CD4-positive, alpha-beta T cell (primary cell): ENCODE measurements around the gene FERD3L. TPM values are rescaled to one million over a fixed set of nuclear protein-coding genes. Genes with fewer than 3 reads are reported as not detected.

Experiments used
- ATAC-seq: fragments of 200-7000 bp; cut with Tn5 transposase; one replicate; pipeline ENCODE4 v1.10.0; 2022; ENCODE audit warnings: mild to moderate bottlenecking; ENCODE audit not compliant: poor library complexity
- CTCF ChIA-PET: fragments of 350-600 bp; sonication (Branson Sonifier 250); formaldehyde crosslinking; loops from one replicate; lab custom pipeline; 2021; ENCODE audit warnings: antibody characterized with exemption, inconsistent platforms; lab: Charles Lee
- POLR2A ChIA-PET: fragments of 350-600 bp; sonication (Branson Sonifier 250); formaldehyde crosslinking; loops from one replicate; lab custom pipeline; 2021; ENCODE audit warnings: antibody characterized with exemption, inconsistent platforms; lab: Charles Lee
- DNase-seq, 14 experiments: peaks; one replicate each; pipeline ENCODE4 v3.0.0-alpha.2; 2013 to 2020; ENCODE audit warnings: mixed read lengths in 2 of 14
- H3K27ac ChIP-seq, 2 donors: one replicate each; pipeline versions ENCODE4 v1.5.1 to v1.7.0; 2013; ENCODE audit warnings: low read length in 2 of 2, low read depth in 1 of 2, mild to moderate bottlenecking in 1 of 2
- H3K27me3 ChIP-seq, 2 experiments: 1 replicate in 1 of 2; 2 replicates in 1 of 2; pipeline versions ENCODE4 v1.6.1 to v1.7.0; 2013; ENCODE audit warnings: low read length in 2 of 2, control low read depth in 1 of 2, mild to moderate bottlenecking in 1 of 2, moderate library complexity in 1 of 2; ENCODE audit not compliant: insufficient read depth in 2 of 2, control insufficient read depth in 1 of 2
- H3K36me3 ChIP-seq: one replicate; pipeline ENCODE4 v1.6.1; 2013; ENCODE audit warnings: low read length, control low read depth; ENCODE audit not compliant: insufficient read depth
- H3K4me1 ChIP-seq: one replicate; pipeline ENCODE4 v1.6.1; 2013; ENCODE audit warnings: low read length, control low read depth; ENCODE audit not compliant: insufficient read depth
- H3K4me3 ChIP-seq: one replicate; pipeline ENCODE4 v1.5.1; 2013; ENCODE audit warnings: mild to moderate bottlenecking, low read length, moderate library complexity
- H3K9me3 ChIP-seq, 2 experiments: 1 replicate in 1 of 2; 2 replicates in 1 of 2; pipeline versions ENCODE4 v1.6.1 to v1.7.0; 2013; ENCODE audit warnings: low read length in 2 of 2, mild to moderate bottlenecking in 2 of 2, control low read depth in 1 of 2, moderate library complexity in 1 of 2; ENCODE audit not compliant: control insufficient read depth in 1 of 2, insufficient read depth in 1 of 2
- H3K27ac Mint-ChIP-seq: one replicate; pipeline ENCODE4 v1.8.0; 2020; ENCODE audit warnings: mixed read lengths
- H3K27me3 Mint-ChIP-seq: one replicate; pipeline ENCODE4 v1.8.0; 2021; ENCODE audit warnings: mixed read lengths
- H3K36me3 Mint-ChIP-seq: one replicate; pipeline ENCODE4 v1.8.0; 2021; ENCODE audit warnings: low read depth, mixed read lengths
- H3K4me1 Mint-ChIP-seq: one replicate; pipeline ENCODE4 v1.8.0; 2021; ENCODE audit warnings: low read depth, mixed read lengths
- H3K4me3 Mint-ChIP-seq: one replicate; pipeline ENCODE4 v1.8.0; 2020; ENCODE audit warnings: mild to moderate bottlenecking, mixed read lengths
- H3K9me3 Mint-ChIP-seq: one replicate; pipeline ENCODE4 v1.8.0; 2020; ENCODE audit warnings: mixed read lengths
- intact Hi-C, 2 experiments: fragments of 100-400 bp; cut with DNase I in 1 of 2; cut with micrococcal nuclease in 1 of 2; formaldehyde crosslinking; loops; one replicate each; pipeline versions ENCODE4 v1.15.1 to v1.9.0; 2023 to 2025; cut with DNase I, micrococcal nuclease
- total RNA-seq, 174 experiments: library from RNA in 2 of 174; stranded (reverse) in 2 of 174; gene quantifications; one replicate each; pipeline ENCODE4 v1.2.3 and lab custom pipeline; 2021 to 2026
- TF ChIP-seq, protein P1 (sequence below): fragments of 200-600 bp; IDR thresholded peaks from one replicate; pipeline ENCODE4 v1.8.0; 2022; ENCODE audit warnings: antibody characterized with exemption, mild to moderate bottlenecking

Gene FERD3L
- total RNA-seq, 2 experiments from 2014 or later: not detected

DNA sequence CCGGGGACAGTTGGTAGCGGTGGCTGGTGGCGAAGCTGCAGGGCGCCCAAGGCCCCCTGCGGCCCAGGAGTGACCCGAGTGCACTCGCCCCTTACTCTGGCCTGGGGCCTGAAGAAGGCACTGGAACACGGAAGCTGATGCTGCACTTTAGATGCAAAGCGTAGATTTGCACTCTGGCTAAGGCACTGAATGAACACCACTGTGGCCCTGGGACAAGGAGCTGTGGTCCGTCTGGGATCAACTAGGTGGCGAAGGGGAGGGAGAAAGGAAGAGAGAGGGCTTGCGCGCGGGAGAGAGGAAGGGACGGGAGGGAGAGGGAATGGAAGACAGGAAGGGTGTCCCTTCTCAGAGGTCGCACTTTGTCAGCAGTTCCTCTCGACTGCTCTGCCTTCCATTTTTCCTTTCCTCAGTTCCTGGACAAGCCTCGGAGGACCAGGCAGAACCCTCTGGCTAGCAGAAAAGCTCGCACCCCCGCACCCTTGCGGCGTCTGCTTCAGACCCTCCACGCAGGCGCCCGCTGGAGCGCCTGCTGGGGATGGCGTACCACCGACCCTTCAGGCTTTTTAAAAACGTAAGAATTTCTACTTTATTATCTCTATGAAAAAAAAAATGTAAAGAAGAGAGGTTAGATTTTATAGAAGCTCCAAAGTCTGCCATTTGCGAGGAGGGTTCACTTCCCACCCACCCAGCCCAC lies 1.2 kb downstream of the FERD3L start:
- H3K27ac Mint-ChIP-seq: no peak overlapping the region
- H3K9me3 Mint-ChIP-seq: no peaks in the 10 kb centered on the region
- DNase-seq (no peak), ATAC-seq (no peak)
- no peak overlapping the region for H3K4me3 ChIP-seq
- TF ChIP-seq, protein P1, sequence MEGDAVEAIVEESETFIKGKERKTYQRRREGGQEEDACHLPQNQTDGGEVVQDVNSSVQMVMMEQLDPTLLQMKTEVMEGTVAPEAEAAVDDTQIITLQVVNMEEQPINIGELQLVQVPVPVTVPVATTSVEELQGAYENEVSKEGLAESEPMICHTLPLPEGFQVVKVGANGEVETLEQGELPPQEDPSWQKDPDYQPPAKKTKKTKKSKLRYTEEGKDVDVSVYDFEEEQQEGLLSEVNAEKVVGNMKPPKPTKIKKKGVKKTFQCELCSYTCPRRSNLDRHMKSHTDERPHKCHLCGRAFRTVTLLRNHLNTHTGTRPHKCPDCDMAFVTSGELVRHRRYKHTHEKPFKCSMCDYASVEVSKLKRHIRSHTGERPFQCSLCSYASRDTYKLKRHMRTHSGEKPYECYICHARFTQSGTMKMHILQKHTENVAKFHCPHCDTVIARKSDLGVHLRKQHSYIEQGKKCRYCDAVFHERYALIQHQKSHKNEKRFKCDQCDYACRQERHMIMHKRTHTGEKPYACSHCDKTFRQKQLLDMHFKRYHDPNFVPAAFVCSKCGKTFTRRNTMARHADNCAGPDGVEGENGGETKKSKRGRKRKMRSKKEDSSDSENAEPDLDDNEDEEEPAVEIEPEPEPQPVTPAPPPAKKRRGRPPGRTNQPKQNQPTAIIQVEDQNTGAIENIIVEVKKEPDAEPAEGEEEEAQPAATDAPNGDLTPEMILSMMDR: no peak
- H3K27me3 Mint-ChIP-seq: peaks cover 48% of the 10 kb centered on the region
- H3K36me3 Mint-ChIP-seq: no peaks in the 10 kb centered on the region
- H3K4me1 ChIP-seq: no peaks in the 10 kb centered on the region
- intact Hi-C loops: no loop called here
- H3K36me3 ChIP-seq: no peaks in the 10 kb centered on the region
- H3K27me3 ChIP-seq: peaks cover 27 to 39% of the 10 kb centered on the region in 2 experiments
- ChIA-PET CTCF (no interaction called here), POLR2A (no interaction called here)
- H3K9me3 ChIP-seq: peaks cover 0 to 25% of the 10 kb centered on the region in 2 experiments
- H3K4me3 Mint-ChIP-seq: no peak overlapping the region
- H3K4me1 Mint-ChIP-seq: no peaks in the 10 kb centered on the region
- no peak overlapping the region for H3K27ac ChIP-seq

DNA sequence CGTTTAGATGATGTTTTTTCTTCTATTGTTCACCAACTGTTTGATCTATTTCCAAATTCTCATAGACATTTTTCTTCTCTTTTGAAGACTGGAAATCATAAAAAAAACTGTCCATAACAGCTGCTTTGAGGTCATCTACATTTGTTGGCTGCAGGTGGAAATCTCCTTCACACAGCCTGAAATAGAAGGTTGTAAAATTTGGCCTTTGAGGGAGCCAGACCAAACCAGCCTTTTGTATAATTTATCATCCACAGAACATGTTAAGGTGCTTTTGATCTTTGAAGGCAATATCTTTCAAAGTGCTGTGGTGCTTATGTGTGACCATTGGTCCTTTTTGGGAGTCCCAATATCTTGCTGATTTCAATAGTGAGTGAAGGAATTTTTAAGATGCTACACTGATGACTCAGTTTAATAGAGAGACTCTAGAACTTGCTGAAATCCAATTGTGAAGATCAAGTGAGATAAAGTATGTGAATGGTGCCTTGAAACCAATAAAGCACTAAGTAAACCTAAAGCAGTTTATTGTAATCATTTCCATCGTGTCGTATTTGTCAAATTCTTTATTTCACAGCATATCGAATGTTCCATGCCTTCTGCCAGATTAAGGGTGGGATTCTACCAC lies 5.4 kb downstream of the FERD3L start:
- H3K27me3 Mint-ChIP-seq: peaks cover 24% of the 10 kb centered on the region
- ChIA-PET CTCF (no interaction called here), POLR2A (no interaction called here)
- TF ChIP-seq, protein P1: no peak
- peaks cover 2% of the 10 kb centered on the region for H3K9me3 Mint-ChIP-seq
- H3K4me3 ChIP-seq: no peak overlapping the region
- H3K36me3 Mint-ChIP-seq: no peaks in the 10 kb centered on the region
- DNase-seq: no peak
- H3K27ac ChIP-seq: no peak overlapping the region
- ATAC-seq: no peak
- no peaks in the 10 kb centered on the region for H3K4me1 Mint-ChIP-seq
- H3K27me3 ChIP-seq: peaks cover 12 to 24% of the 10 kb centered on the region in 2 experiments
- peaks cover 0 to 20% of the 10 kb centered on the region in 2 experiments for H3K9me3 ChIP-seq
- H3K4me1 ChIP-seq: no peaks in the 10 kb centered on the region
- intact Hi-C loops: no loop called here
- H3K27ac Mint-ChIP-seq: no peak overlapping the region
- no peak overlapping the region for H3K4me3 Mint-ChIP-seq
- H3K36me3 ChIP-seq: no peaks in the 10 kb centered on the region

DNA sequence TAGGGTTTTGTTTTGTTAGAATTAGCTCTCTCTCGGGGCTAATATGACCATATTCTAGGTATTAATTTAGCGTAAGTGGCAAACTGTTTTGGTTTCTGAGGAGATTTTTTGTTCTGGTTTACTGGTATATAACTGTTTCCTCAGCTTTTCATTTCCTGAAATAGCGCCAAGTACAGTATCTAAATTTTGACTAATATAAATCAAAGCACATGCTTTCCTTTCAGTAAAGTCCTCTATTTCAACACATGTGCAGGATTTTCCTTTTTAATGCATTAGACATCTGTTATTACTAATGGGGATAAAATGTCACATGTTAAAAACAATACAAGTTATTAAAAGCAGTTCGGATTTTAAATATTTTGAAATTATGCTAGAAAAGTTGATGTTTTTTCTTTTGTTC lies 11.3 kb downstream of the FERD3L start:
- intact Hi-C loops: no loop called here
- no peak overlapping the region for H3K27ac Mint-ChIP-seq
- H3K4me1 Mint-ChIP-seq: no peaks in the 10 kb centered on the region
- DNase-seq (no peak), ATAC-seq (no peak)
- ChIA-PET CTCF (no interaction called here), POLR2A (no interaction called here)
- Histone ChIP-seq H3K27ac (no peak overlapping the region), H3K27me3 (no peaks in the 10 kb centered on the region), H3K9me3 (peaks cover 0 to 5% of the 10 kb centered on the region in 2 experiments), H3K36me3 (no peaks in the 10 kb centered on the region), H3K4me1 (no peaks in the 10 kb centered on the region), H3K4me3 (no peak overlapping the region)
- H3K4me3 Mint-ChIP-seq: no peak overlapping the region
- TF ChIP-seq, protein P1: no peak
- H3K9me3 Mint-ChIP-seq: peaks cover 2% of the 10 kb centered on the region
- no peaks in the 10 kb centered on the region for H3K36me3 Mint-ChIP-seq
- no peaks in the 10 kb centered on the region for H3K27me3 Mint-ChIP-seq
